Hematopoietic multipotent progenitor cell (in vitro differentiated cells): ENCODE data around the gene CBLN3. TPM values are rescaled to one million over a fixed set of nuclear protein-coding genes. Genes with fewer than 3 reads are reported as not detected.
A peak's percentile ranks its signal among the peaks of the same experiment; 100 is the strongest.

ENCODE experiments used
- DNase-seq, 3 donors: peaks; one replicate each; pipeline ENCODE4 v3.0.0-alpha.2; 2011 to 2015; ENCODE audit warnings: low read depth in 2 of 3, low spot score in 2 of 3
- total RNA-seq: library from RNA; depleted of rRNA; stranded (reverse); fragments of >200 nt; gene quantifications from one replicate; pipeline ENCODE4 v1.2.3, GENCODE V29; 2012

The CBLN3 gene
- total RNA-seq, 1 donor = 0.54 TPM

DNA sequence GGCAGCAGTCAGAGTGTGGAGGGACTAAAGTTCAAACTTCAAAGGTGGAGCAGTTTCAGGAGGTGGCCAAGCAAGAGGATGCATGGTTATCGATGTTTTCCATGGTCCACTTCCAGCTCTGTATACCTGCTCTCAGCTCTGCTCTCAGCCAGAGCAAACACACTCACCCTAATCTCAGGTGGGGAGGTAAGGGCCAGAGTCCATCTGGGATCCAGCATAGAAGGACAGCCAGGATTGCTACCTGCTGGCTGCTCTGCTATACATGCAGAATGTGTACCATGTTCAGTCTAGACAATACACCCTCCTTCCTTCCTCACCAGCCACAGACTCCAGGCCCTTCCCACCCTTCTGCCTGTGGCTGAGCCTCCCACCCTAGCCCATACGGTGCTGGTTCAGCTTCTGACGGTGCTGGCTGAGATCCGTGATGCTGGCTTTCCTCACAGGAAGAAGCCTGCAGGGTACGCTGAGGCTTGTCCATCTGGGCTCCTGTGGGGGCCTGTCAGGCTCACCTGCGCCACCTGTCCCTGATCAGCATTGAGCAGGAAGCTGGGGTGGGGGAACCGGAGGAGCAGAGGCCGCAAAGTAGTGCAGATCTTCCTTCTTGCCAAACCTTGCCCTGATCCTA is 2.4 kb downstream of the CBLN3 start:
- DNase-seq = peak in 1 of 3 donors; percentile 51

GRCh38 chr14:24426150-24426911 is 3.1 kb downstream of the CBLN3 start:
- no peak for DNase-seq

DNA sequence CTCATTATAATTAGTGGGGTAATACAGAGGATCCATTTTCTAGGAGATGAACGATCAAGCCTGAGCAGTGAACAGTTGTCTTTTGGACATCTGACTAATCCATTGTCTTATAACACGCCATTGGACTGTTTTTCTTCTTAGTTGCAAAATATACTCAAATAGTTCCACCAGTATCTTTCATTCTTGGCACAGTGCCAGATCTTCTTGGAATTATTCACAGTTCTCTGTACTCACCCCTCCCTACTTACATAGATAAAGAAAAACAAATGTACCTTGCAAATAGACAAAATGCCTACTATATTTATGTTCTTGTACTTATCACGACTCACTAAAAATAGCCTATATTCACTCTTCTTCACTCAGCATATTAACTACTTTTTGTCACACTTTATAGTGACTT is 3.8 kb downstream of the CBLN3 start:
- peak in 1 of 3 donors; percentile 26 for DNase-seq

DNA sequence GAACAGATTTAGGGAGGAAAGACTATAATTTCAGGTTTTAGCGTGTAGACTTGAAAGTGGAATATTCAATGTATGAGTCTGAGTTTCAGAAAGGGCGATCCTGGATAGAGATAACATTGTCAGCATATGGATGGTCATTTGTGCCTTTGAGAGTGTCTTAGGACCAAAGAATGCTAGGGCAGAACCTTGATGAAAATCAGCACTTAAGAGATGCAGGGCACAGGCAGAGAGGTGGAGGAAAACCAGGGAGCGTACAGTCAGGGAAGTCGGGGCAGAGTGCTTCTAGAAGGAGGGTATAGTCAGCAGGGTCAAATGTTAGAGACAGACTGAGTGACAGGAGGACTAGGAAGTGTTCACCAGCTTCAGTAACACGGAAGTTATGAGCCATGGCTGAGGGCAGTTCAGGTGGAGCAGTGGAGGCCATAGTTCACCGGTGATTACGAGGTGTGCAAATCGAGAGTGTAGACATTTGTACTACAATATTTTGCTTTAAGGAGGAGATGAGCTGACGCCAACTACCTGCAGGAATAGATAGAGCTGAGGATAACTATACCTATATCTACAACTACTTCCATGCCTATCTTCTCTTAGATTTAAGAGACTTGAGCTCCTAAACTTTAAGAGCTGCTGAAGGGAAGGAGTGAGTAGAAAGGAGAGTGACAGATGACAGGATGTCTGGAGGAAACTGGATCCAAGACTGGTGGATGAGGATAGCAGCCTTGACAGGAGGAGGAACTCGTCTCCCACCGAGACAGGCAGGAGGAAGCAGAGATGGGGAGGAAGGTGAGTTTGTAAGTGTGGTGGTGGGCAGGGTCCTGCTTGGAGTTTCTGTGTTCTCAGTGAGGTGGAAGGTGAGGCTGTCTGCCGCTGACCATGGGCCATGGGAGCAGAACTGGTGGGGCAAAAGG is 6.5 kb downstream of the CBLN3 start:
- no peak for DNase-seq

GRCh38 chr14:24422261-24422660 is 7.2 kb downstream of the CBLN3 start:
- peak in 2 of 3 donors; percentile 67 to 79 for DNase-seq

DNA sequence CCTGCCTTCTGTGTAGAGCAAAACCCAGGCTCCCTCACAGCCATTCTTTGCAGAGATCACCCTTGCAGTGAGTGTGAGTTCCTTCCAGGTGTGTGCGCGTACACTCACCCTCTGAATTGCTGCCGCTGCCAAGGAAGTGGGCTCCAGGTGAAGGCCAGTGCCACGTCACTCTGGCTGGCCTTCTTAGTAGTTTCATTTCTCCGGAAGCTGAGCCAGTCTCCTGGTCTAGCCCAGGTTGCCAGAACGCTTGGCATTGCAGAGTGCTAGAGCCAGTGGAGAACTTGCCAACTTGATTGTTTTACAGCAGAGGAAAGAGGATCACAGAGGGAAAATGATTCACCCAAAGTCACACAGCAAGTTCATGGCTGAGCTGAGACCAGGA is 11.0 kb downstream of the CBLN3 start:
- no peak for DNase-seq

DNA sequence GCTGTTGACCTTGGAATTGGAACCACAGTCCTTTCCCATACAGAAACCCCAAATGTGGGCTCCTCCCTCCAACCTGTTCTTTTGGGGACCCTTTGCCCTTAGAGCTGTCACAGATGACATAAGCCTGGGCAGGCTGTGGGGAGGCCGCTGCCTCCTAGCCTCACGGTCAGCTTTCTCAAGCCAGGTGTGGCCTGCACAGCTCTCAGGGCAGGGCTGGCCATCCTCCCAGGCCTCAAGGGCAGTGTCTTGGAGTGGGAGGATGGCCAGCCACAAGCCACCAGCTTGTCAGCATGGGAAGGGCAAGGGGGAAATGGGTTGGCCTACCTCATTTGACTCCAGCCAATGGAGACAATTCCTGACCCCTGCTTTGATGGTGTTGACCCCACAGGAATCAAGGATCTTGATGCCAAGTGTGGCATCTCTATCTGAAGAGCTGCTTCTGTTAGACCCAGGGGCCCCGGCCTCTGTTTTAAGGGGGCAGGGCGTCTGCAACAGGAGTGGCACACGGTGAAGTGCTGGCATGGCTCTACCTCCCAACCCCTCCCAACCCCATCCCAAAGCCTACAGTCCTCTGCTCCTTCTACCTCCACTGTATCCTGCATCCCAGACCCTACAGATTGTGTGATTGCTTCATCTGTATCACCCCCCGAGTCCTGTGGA is 11.5 kb downstream of the CBLN3 start:
- DNase-seq = no peak

DNA sequence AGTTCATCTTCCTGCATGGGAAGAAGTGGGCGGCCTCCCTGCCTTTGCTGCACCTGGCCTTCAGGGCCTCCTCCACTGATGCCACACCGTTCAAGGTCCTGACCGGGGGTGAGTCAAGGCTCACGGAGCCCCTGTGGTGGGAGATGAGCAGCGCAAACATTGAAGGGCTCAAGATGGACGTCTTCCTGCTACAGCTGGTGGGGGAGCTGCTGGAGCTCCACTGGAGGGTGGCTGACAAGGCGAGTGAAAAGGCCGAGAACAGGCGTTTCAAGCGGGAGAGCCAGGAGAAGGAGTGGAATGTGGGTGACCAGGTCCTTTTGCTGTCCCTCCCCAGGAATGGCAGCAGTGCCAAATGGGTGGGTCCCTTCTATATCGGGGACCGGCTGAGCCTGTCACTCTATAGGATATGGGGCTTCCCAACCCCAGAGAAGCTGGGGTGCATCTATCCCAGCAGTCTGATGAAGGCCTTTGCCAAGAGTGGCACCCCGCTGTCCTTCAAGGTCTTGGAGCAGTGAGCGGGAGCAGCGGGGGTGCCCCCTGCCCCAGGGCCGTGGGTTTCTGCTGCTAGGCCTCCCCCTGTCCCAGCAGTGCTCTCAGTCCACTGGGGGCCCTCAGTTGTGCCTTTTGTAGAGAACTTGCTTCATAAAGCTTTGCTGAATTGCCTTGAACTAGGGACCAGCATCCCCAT is 12.4 kb downstream of the CBLN3 start:
- DNase-seq = no peak

DNA sequence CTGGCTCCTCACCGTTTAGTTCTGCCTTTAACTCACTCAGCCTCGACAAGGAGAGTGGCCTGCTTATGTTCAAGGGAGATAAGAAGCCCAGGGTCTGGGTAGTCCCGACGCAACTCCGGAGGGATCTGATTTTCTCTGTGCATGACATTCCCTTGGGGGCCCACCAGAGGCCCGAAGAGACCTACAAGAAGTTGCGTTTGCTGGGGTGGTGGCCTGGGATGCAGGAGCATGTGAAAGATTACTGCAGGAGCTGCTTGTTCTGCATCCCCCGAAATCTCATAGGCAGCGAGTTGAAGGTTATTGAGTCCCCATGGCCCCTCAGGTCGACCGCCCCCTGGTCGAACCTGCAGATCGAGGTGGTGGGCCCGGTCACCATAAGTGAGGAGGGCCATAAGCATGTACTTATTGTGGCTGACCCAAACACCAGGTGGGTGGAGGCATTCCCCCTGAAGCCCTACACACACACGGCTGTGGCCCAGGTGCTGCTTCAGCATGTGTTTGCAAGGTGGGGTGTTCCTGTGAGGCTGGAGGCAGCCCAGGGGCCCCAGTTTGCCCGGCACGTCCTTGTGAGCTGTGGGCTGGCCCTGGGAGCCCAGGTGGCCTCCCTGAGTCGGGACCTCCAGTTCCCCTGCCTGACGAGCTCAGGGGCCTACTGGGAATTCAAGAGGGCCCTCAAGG is 13.1 kb downstream of the CBLN3 start:
- DNase-seq = no peak

GRCh38 chr14:24415421-24416253 is 13.8 kb downstream of the CBLN3 start:
- DNase-seq = no peak

- no peak for DNase-seq
Measured at GRCh38 chr14:24414732-24415420, 14.6 kb downstream of the CBLN3 start.

DNA sequence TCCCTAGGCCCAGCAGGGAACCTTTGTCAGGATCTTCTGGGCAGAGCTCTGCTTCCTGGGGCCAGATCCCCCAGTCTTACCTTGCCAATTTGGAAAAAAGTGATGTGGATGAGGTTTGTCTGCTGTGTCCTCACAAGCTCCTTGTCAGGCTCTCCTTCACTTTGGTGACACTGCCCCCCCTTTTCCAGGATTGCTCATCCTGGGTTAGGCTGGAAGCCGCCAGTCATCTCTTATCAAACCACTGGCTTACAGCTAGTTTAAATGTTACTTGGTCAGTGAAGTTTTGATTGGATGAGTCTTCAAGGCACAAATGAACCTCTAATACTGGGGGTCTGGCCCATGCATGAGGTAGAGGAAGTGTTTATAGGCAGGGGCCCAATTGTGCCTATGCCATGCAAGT is 15.4 kb downstream of the CBLN3 start:
- no peak for DNase-seq

DNA sequence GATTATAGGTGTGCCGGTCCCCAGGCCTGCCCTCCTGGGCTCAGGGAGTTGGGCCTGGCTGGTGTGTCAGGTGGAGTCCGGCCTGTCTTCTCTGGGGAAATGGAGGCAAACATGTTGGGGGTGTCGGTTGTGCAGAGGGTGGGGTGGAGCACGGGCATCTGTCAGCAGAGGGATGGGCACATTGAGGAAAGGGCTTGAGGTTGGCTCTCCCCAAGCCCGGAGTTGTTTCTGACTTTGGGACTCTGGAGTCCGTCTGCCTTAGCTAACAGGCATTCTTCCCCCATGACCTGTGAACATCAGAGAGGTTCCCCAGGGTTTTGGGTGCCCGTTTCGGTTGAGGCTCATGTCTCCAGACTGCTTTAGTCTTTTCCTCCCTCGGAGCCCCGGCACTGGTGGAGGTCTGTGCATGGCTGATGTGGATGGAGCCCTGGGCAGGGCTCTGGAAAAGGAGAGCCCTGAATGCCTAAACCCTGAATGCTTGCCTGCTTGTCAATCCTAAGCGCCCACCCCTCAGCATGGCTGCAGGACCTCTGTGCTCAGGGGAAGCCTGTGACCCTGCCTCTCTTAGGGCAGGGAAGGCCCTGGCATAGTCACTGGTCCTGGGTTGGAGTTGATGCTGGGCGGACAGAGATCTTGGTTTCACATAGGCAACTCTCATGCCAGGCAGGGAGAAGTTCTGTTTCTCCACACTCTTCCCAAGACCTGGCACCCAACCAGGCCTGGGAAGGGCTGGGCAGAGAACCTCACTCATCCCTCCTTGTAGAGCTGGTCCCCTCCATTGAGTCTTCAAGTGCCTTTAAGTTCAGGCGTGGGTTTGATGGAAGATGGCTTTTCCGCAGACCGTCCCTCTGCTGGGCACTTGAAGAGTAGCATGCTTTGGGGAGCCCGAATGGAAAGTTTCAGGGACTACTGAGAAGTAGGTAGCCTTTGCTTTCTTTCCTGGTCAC is 17.8 kb downstream of the CBLN3 start:
- peak in 2 of 3 donors; percentile 51 to 77 for DNase-seq

DNA sequence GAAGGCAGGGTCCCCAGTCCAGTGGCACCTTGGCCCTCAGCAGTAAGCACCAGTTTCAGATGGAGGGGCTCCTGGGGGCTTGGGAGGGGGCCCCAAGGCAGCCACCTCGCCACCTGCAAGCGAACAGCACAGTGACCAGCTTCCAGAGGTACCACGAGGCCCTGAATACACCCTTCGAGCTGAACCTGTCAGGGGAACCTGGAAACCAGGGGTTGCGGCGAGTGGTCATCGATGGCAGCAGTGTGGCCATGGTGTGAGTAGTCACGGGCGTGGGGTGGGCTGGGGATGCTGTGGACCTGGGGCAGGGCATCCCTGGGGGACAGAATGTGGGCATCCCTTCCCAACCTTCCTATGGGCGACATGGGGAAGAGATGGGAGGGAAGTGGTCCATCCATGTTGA is 19.5 kb downstream of the CBLN3 start:
- DNase-seq = no peak

DNA sequence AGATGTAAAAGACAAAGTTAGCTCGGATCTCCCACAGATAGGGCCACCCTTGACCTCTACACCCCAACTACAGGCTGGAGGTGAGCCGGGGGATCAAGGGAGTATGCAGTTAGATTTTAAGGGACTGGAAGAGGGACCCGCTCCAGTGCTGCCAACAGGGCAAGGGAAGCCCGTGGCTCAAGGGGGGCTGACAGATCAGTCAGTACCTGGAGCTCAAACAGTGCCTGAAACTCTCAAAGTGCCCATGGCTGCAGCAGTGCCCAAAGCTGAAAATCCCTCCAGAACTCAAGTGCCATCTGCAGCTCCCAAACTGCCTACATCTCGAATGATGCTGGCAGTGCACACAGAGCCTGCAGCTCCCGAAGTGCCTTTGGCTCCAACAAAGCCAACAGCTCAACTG is 20.3 kb downstream of the CBLN3 start:
- no peak for DNase-seq

GRCh38 chr14:24408764-24409163 is 20.7 kb downstream of the CBLN3 start:
- no peak for DNase-seq
